ENCODE results near the gene GCAT. TPM values are rescaled to one million over a fixed set of nuclear protein-coding genes. Genes with fewer than 3 reads are reported as not detected.

GCAT gene
- 10 to 100 TPM; 10.3 to 39.8 (median 21.5) TPM for total RNA-seq

GRCh38 chr22:37807410-37808293 lies at the start of gene GCAT:
GCAT (plus strand) TSS chr22:37807934; CDS start chr22:37807968, 34 bp downstream.
- H3K36me3 ChIP-seq = peaks cover 0 to 8% (median 0%) of the 10 kb centered on the region in 3 donors
- peaks cover 0 to 55% (median 32%) of the 10 kb centered on the region in 4 donors for H3K4me1 ChIP-seq
- peak within 1 kb of the TSS in 3 of 4 donors; percentile 89 to 97 (median 90) for H3K27ac ChIP-seq
- DNase-seq (ENCODE audit: low spot score in 2 of 2) = peak; percentile 92 to 94
- TF ChIP-seq CTCF (IDR thresholded peaks at IDR 0.05) (peak in 1 of 5 experiments; percentile 27), EP300 (IDR thresholded peaks at IDR 0.05) (peak in 1 of 2 donors; percentile 86), POLR2A (IDR thresholded peaks at IDR 0.05) (peak; percentile 21 to 84)
- WGBS, 2 donors = 1% methylated on average over 44 to 55 of the region's 73 CpGs
- peak within 1 kb of the TSS; percentile 45 to 65 (median 52) for H3K4me3 ChIP-seq
- H3K27me3 ChIP-seq = no peaks in the 10 kb centered on the region
- no peaks in the 10 kb centered on the region for H3K9me3 ChIP-seq

- Histone ChIP-seq H3K27me3 (no peaks in the 10 kb centered on the region), H3K4me1 (peaks cover 0 to 16% (median 5%) of the 10 kb centered on the region in 4 donors), H3K9me3 (no peaks in the 10 kb centered on the region), H3K27ac (no peak overlapping the region), H3K36me3 (peaks cover 5 to 92% (median 20%) of the 10 kb centered on the region in 3 donors), H3K4me3 (no peak overlapping the region)
- TF ChIP-seq CTCF (IDR thresholded peaks at IDR 0.05) (no peak), POLR2A (IDR thresholded peaks at IDR 0.05) (no peak), EP300 (IDR thresholded peaks at IDR 0.05) (no peak)
- 75 to 79% methylated on average over 10 of the region's 10 CpGs for WGBS, 2 donors
- no peak for DNase-seq (ENCODE audit: low spot score in 2 of 2)
Measured at GRCh38 chr22:37758694-37759093, 49.0 kb upstream of the GCAT start.

GRCh38 chr22:37759281-37759680 lies 48.5 kb upstream of the GCAT start:
- no peaks in the 10 kb centered on the region for H3K27me3 ChIP-seq
- no peaks in the 10 kb centered on the region for H3K9me3 ChIP-seq
- no peak for TF ChIP-seq POLR2A (IDR thresholded peaks at IDR 0.05)
- no peak for TF ChIP-seq EP300 (IDR thresholded peaks at IDR 0.05)
- TF ChIP-seq CTCF (IDR thresholded peaks at IDR 0.05) = no peak
- H3K4me1 ChIP-seq = peaks cover 0 to 16% (median under 1%) of the 10 kb centered on the region in 4 donors
- H3K36me3 ChIP-seq = peaks cover 5 to 98% (median 20%) of the 10 kb centered on the region in 3 donors
- H3K4me3 ChIP-seq = no peak overlapping the region
- no peak overlapping the region for H3K27ac ChIP-seq
- WGBS, 2 donors = 85 to 91% methylated on average over 5 to 11 of the region's 11 CpGs
- DNase-seq (ENCODE audit: low spot score in 2 of 2) = no peak

- DNase-seq (ENCODE audit: low spot score in 2 of 2) = no peak
- no peaks in the 10 kb centered on the region for H3K9me3 ChIP-seq
- H3K27ac ChIP-seq = no peak overlapping the region
- H3K27me3 ChIP-seq = no peaks in the 10 kb centered on the region
- TF ChIP-seq POLR2A (IDR thresholded peaks at IDR 0.05) (no peak), CTCF (IDR thresholded peaks at IDR 0.05) (no peak), EP300 (IDR thresholded peaks at IDR 0.05) (no peak)
- H3K4me3 ChIP-seq = no peak overlapping the region
- peaks cover 0 to 16% (median 4%) of the 10 kb centered on the region in 4 donors for H3K4me1 ChIP-seq
- H3K36me3 ChIP-seq = peaks cover 5 to 99% (median 19%) of the 10 kb centered on the region in 3 donors
- 91 to 92% methylated on average over 3 of the region's 3 CpGs for whole genome bisulfite sequencing, 2 donors
Measured at GRCh38 chr22:37760152-37760551, 47.6 kb upstream of the GCAT start.

GRCh38 chr22:37762389-37762836 lies 45.3 kb upstream of the GCAT start:
- no peak for TF ChIP-seq CTCF (IDR thresholded peaks at IDR 0.05)
- TF ChIP-seq POLR2A (IDR thresholded peaks at IDR 0.05) = no peak
- no peak for TF ChIP-seq EP300 (IDR thresholded peaks at IDR 0.05)
- no peaks in the 10 kb centered on the region for H3K9me3 ChIP-seq
- H3K4me1 ChIP-seq = peaks cover 0 to 16% (median 4%) of the 10 kb centered on the region in 4 donors
- H3K4me3 ChIP-seq = no peak overlapping the region
- WGBS, 2 donors = 71 to 73% methylated on average over 10 of the region's 10 CpGs
- no peaks in the 10 kb centered on the region for H3K27me3 ChIP-seq
- no peak overlapping the region for H3K27ac ChIP-seq
- DNase-seq (ENCODE audit: low spot score in 2 of 2) = no peak
- H3K36me3 ChIP-seq = peaks cover 5 to 99% (median 20%) of the 10 kb centered on the region in 3 donors
